MCF 10A (cell line): Measurements from ENCODE around the gene AFF4. TPM values are rescaled to one million over a fixed set of nuclear protein-coding genes. Genes with fewer than 3 reads are reported as not detected.
A peak's percentile ranks its signal among the peaks of the same experiment; 100 is the strongest.
"Not testable (repeated sequence)": the region's sequence is repeated elsewhere in the genome, so short reads cannot be mapped to it uniquely, and the experiment has no call there.

ENCODE experiments used
- Bru-seq: library from RNA; stranded (reverse); fragments of 400-500 nt; gene quantifications from one replicate; lab custom pipeline; 2021; lab: Mats Ljungman, UMichigan
- BruChase-seq, 2 experiments: library from RNA; stranded (reverse); fragments of 400-500 nt; gene quantifications; one replicate each; lab custom pipeline; 2021; lab: Mats Ljungman, UMichigan
- BruUV-seq: library from RNA; stranded (reverse); fragments of 400-500 nt; replicated peaks from 2 replicates; lab custom pipeline; 2021; lab: Mats Ljungman, UMichigan
- CTCF ChIA-PET: fragments of 300-600 bp; sonication (Branson Sonifier 250); formaldehyde crosslinking; extraction: SDS; loops from one replicate; lab custom pipeline; 2021; ENCODE audit warnings: antibody characterized with exemption, inconsistent platforms; lab: Yijun Ruan, JAX
- POLR2A ChIA-PET: fragments of 300-600, 350-650 bp; sonication (Branson Sonifier 250); formaldehyde crosslinking; extraction: SDS; loops from one replicate; lab custom pipeline; 2020; ENCODE audit warnings: antibody characterized with exemption, inconsistent platforms; lab: Yijun Ruan, JAX
- DNase-seq: peaks from one replicate; pipeline ENCODE4 v3.0.0-alpha.2; 2018; ENCODE audit not compliant: unreplicated experiment
- H3K27ac Mint-ChIP-seq: one replicate; pipeline ENCODE4 v1.8.0; 2022; ENCODE audit warnings: mild to moderate bottlenecking, low read depth, mixed read lengths; ENCODE audit not compliant: unreplicated experiment
- H3K27me3 Mint-ChIP-seq: one replicate; pipeline ENCODE4 v1.8.0; 2022; ENCODE audit warnings: mixed read lengths; ENCODE audit not compliant: insufficient read depth, unreplicated experiment
- H3K36me3 Mint-ChIP-seq: one replicate; pipeline ENCODE4 v1.8.0; 2022; ENCODE audit warnings: mild to moderate bottlenecking, moderate library complexity, mixed read lengths; ENCODE audit not compliant: insufficient read depth, unreplicated experiment
- H3K4me1 Mint-ChIP-seq: one replicate; pipeline ENCODE4 v1.8.0; 2022; ENCODE audit warnings: mixed read lengths; ENCODE audit not compliant: insufficient read depth, unreplicated experiment
- H3K4me3 Mint-ChIP-seq: one replicate; pipeline ENCODE4 v1.8.0; 2022; ENCODE audit warnings: mild to moderate bottlenecking, moderate library complexity, mixed read lengths; ENCODE audit not compliant: unreplicated experiment
- H3K9me3 Mint-ChIP-seq: one replicate; pipeline ENCODE4 v1.8.0; 2022; ENCODE audit warnings: mixed read lengths; ENCODE audit not compliant: unreplicated experiment
- CTCF ChIP-seq: fragments of 200-600 bp; IDR thresholded peaks from one replicate; pipeline ENCODE4 v1.8.0; 2022; ENCODE audit warnings: antibody characterized with exemption, mild to moderate bottlenecking; ENCODE audit not compliant: unreplicated experiment
- intact Hi-C: fragments of 100-400 bp; cut with micrococcal nuclease; formaldehyde crosslinking; loops from 2 replicates; pipeline ENCODE4 v1.14.1; 2022
- long read RNA-seq: library from polyadenylated mRNA; stranded (forward); transcript quantifications from one replicate; pipeline ENCODE4 v2.0.0, GENCODE V29; 2022
- total RNA-seq: library from RNA; stranded (reverse); gene quantifications from 2 replicates; pipeline ENCODE4 v1.2.3, GENCODE V29; 2022

Gene AFF4
- total RNA-seq (200 and 206 TPM in 2 replicates), Bru-seq, nascent RNA (percentile 97 among the genes with signal in this experiment), BruChase-seq, experiment 1, labeled RNA remaining after a 6-hour chase (percentile 99 among the genes with signal in this experiment), BruChase-seq, experiment 2, labeled RNA remaining after a 2-hour chase (percentile 98 among the genes with signal in this experiment)
- long read RNA-seq, full-length matches to known transcripts = 6 of 32 reads
- long read RNA-seq, partial matches to known transcripts = 5 of 32 reads
- long read RNA-seq, other reads (novel, unspliced or antisense) = 21 of 32 reads

GRCh38 chr5:132963171-132964104, at the start of gene AFF4:
AFF4 (minus strand) TSS chr5:132963634; CDS start chr5:132937189, 26,445 bp downstream.
- CTCF ChIA-PET = interaction anchor here (0.5 to 1.3 kb wide), 5 partner anchors 14 to 997 kb away, joined by 3 to 4 read pairs (median 3); no protein-coding TSS in a partner anchor
- POLR2A ChIA-PET = interaction anchor here (0.5 to 8.1 kb wide), 44 partner anchors 9 to 1263 kb away, joined by 3 to 311 read pairs (median 4); partner anchors contain the start of genes GDF9, HSPA4, PPP2CA and UQCRQ
- DNase-seq = peak; percentile 98
- Mint-ChIP-seq H3K9me3 (no peaks in the 10 kb centered on the region), H3K27ac (peak within 1 kb of the TSS; percentile 100), H3K27me3 (no peaks in the 10 kb centered on the region), H3K4me1 (peaks cover 17% of the 10 kb centered on the region), H3K36me3 (peaks cover 25% of the 10 kb centered on the region), H3K4me3 (peak within 1 kb of the TSS; percentile 95)
- TF ChIP-seq CTCF = no peak
- no TSS peak for BruUV-seq
- intact Hi-C loops = loop anchor here (1.0 to 2.0 kb wide), 2 partner anchors 63 to 88 kb away; partner anchors contain the start of gene ZCCHC10

- ChIA-PET POLR2A (interaction anchor here (1.5 kb wide), 1 partner anchor 44 kb away, joined by 4 read pairs; the partner anchor contains the start of gene HSPA4), CTCF (interaction anchor here (0.9 kb wide), 1 partner anchor 9 kb away, joined by 4 read pairs; no protein-coding TSS in a partner anchor)
- DNase-seq, H3K9me3 Mint-ChIP-seq, H3K4me1 Mint-ChIP-seq, H3K27me3 Mint-ChIP-seq, intact Hi-C loops, H3K27ac Mint-ChIP-seq, H3K4me3 Mint-ChIP-seq, BruUV-seq: not testable (repeated sequence)
- H3K36me3 Mint-ChIP-seq = peaks cover 37% of the 10 kb centered on the region
Observed at GRCh38 chr5:133008455-133008854, 45.0 kb upstream of the AFF4 start.

GRCh38 chr5:133006653-133007052, 43.2 kb upstream of the AFF4 start:
- H3K27ac Mint-ChIP-seq = no peak overlapping the region
- no TSS peak for BruUV-seq
- no peak for DNase-seq
- ChIA-PET POLR2A (interaction anchor here (0.9 to 1.2 kb wide), 2 partner anchors 19 to 45 kb away, joined by 3 to 4 read pairs; partner anchors contain the start of gene HSPA4), CTCF (interaction anchor here (0.6 to 0.7 kb wide), 3 partner anchors 14 to 96 kb away, joined by 3 to 4 read pairs (median 3); no protein-coding TSS in a partner anchor)
- no peak for TF ChIP-seq CTCF
- H3K36me3 Mint-ChIP-seq = peaks cover 48% of the 10 kb centered on the region
- no peaks in the 10 kb centered on the region for H3K9me3 Mint-ChIP-seq
- H3K4me1 Mint-ChIP-seq = no peaks in the 10 kb centered on the region
- intact Hi-C loops = no loop called here
- H3K4me3 Mint-ChIP-seq = no peak overlapping the region
- H3K27me3 Mint-ChIP-seq = no peaks in the 10 kb centered on the region

GRCh38 chr5:132999246-132999645, 35.8 kb upstream of the AFF4 start:
- CTCF ChIA-PET = interaction anchor here (1.2 kb wide), 1 partner anchor 8 kb away, joined by 4 read pairs; no protein-coding TSS in a partner anchor
- no peaks in the 10 kb centered on the region for H3K9me3 Mint-ChIP-seq
- no peaks in the 10 kb centered on the region for H3K27me3 Mint-ChIP-seq
- H3K4me3 Mint-ChIP-seq = no peak overlapping the region
- H3K4me1 Mint-ChIP-seq = no peaks in the 10 kb centered on the region
- intact Hi-C loops = no loop called here
- no peak for DNase-seq
- H3K36me3 Mint-ChIP-seq = peaks cover 50% of the 10 kb centered on the region
- no TSS peak for BruUV-seq
- POLR2A ChIA-PET = interaction anchor here (0.7 to 1.2 kb wide), 2 partner anchors 52 to 1729 kb away, joined by 3 read pairs; partner anchors contain the start of gene HSPA4
- H3K27ac Mint-ChIP-seq = no peak overlapping the region
- TF ChIP-seq CTCF = no peak
